ENCODE data around the gene LRRC61.

- TF ChIP-seq UBTF (CRISPR knock-in tag; IDR thresholded peaks at IDR 0.05) (peak; percentile 79), REST (IDR thresholded peaks at IDR 0.05; ENCODE audit: borderline replicate concordance in 1 of 2, low read depth in 1 of 2, low read length in 2 of 2) (peak in 1 of 2 experiments; percentile 67; a peak in 1 of 4 replicates), EZH2 (conservative IDR thresholded peaks at IDR 0.05; ENCODE audit: low read depth, low read length) (no peak), CTCF (CRISPR knock-in tag; IDR thresholded peaks at IDR 0.05) (peak; percentile 37; the same call in 1 of the 2 replicates), CSRNP1 (CRISPR knock-in tag; IDR thresholded peaks at IDR 0.05) (no peak), ZNF776 (CRISPR knock-in tag; IDR thresholded peaks at IDR 0.05) (no peak), PTBP1 (IDR thresholded peaks at IDR 0.05; ENCODE audit: low read depth, low read length, poor library complexity, severe bottlenecking) (peak; percentile 46), POLR2AphosphoS5 (IDR thresholded peaks at IDR 0.05; ENCODE audit: low read depth, low read length) (peak; percentile 95), KLF6 (CRISPR knock-in tag; IDR thresholded peaks at IDR 0.05) (no peak), ZNF691 (CRISPR knock-in tag; IDR thresholded peaks at IDR 0.05; ENCODE audit: borderline replicate concordance, low read depth) (peak; percentile 80; the same call in 1 of the 2 replicates), ATF3 (CRISPR knock-in tag; IDR thresholded peaks at IDR 0.05) (no peak), NFIC (IDR thresholded peaks at IDR 0.05; ENCODE audit: low read length) (no peak), MAX (IDR thresholded peaks at IDR 0.05) (peak; percentile 69; the same call in 1 of the 2 replicates)
Measured at GRCh38 chr7:150383710-150384397, 60.7 kb downstream of the LRRC61 start.

Measured in HepG2 (cell line).